DOHH2 (cell line): ENCODE measurements around the gene ZNF605.

Experiments
- EZH2phosphoT487 ChIP-seq: fragments of 200-600 bp; sonication (generic); IDR thresholded peaks from 2 replicates; pipeline ENCODE4 v1.6.1; 2017; ENCODE audit warnings: borderline replicate concordance, mild to moderate bottlenecking, antibody characterized with exemption, low read length, moderate library complexity, mixed read lengths
- TF ChIP-seq, protein P1 (sequence below): fragments of 200-600 bp; sonication (generic); IDR thresholded peaks from one replicate; pipeline ENCODE4 v1.5.1; 2014; ENCODE audit warnings: antibody characterized with exemption, mild to moderate bottlenecking, low read depth, low read length; ENCODE audit not compliant: poor library complexity, severe bottlenecking

DNA sequence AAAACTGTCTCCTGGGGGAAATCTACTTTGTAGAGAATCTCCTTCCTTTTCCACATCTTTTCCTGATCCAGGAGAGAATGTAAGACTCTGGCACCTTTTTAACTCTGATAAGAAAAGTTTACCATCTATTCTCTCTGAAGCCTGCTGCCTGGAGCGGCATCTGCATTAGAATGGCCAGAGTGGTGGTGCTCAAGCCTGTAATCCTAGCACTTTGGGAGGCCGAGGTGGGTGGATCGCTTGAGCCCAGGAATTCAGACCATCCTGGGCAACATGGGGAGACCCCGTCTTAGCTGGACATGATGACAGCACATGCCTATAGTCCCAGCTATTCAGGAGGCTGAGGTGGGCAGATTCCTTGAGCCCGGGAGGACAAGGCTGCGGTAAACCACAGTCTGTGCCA lies 67.3 kb downstream of the ZNF605 start:
- no peak for TF ChIP-seq EZH2phosphoT487
- TF ChIP-seq, protein P1, sequence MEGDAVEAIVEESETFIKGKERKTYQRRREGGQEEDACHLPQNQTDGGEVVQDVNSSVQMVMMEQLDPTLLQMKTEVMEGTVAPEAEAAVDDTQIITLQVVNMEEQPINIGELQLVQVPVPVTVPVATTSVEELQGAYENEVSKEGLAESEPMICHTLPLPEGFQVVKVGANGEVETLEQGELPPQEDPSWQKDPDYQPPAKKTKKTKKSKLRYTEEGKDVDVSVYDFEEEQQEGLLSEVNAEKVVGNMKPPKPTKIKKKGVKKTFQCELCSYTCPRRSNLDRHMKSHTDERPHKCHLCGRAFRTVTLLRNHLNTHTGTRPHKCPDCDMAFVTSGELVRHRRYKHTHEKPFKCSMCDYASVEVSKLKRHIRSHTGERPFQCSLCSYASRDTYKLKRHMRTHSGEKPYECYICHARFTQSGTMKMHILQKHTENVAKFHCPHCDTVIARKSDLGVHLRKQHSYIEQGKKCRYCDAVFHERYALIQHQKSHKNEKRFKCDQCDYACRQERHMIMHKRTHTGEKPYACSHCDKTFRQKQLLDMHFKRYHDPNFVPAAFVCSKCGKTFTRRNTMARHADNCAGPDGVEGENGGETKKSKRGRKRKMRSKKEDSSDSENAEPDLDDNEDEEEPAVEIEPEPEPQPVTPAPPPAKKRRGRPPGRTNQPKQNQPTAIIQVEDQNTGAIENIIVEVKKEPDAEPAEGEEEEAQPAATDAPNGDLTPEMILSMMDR, result no peak
